Colon (tissue), 2 donors: Measurements from ENCODE around the gene CCDC40.

Source experiments
- FAIRE-seq: peaks from 2 replicates; lab custom pipeline; 2012; peaks lifted over from hg19 to GRCh38; lab: Jason Lieb, UNC
- donor health status: control.
- donor health status: control.

Gene CCDC40

DNA sequence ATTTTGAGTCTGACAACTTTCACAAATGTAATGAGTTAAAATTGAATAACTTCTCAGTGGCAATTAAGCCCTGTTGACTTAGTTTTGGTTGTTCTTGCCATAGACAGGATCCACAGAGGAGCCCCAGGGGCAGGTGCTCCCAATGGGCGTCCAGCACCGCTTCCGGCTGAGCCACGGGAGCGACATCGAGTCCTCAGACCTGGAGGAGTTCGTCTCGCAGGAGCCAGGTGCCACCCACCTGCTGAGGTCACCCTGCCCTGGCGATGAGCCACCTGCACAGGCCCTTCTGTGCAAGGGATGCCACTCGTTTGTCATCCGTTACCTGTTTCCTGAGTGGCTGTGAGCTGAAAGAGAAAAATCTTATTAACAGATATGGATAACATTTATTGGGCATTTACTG lies 10.7 kb downstream of the CCDC40 start:
- FAIRE-seq, result no peak

DNA sequence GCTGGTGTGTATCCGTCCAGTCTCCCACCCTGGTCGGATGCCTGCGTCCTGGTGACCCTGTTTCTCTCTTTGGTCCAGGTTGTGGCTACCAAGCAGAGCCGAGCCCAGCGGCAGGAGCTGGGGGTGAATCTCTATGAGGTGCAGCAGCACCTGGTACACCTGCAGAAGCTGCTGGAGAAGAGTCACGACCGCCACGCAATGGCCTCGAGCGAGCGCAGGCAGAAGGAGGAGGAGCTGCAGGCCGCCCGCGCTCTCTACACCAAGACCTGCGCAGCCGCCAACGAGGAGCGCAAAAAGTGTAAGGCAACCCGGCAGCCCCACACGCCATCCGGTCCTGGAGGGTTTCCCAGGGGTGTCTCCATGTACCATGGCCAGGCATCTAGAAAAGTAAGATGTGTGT lies 13.5 kb downstream of the CCDC40 start:
- no peak for FAIRE-seq

DNA sequence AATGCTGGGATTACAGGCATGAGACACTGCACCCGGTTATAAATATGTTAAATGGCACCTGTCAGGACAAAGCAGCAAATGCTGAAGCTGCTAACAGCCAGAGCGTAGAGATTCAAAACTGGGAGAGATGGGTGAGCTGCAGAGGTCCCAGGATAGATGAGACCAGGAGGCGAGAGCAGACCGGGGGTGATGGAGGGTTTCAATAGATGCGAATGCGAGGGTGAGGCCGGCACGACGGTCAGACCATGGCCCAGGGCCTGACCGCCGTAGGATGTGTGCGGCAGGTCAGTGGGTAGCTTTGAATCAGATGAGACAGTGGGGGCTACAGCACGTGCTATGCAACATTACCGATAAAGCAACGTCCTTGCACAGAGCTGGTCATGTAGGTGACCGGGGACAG lies 14.3 kb downstream of the CCDC40 start:
- FAIRE-seq, result no peak

GRCh38 chr17:80051681-80052080 lies 15.2 kb downstream of the CCDC40 start:
- no peak for FAIRE-seq

DNA sequence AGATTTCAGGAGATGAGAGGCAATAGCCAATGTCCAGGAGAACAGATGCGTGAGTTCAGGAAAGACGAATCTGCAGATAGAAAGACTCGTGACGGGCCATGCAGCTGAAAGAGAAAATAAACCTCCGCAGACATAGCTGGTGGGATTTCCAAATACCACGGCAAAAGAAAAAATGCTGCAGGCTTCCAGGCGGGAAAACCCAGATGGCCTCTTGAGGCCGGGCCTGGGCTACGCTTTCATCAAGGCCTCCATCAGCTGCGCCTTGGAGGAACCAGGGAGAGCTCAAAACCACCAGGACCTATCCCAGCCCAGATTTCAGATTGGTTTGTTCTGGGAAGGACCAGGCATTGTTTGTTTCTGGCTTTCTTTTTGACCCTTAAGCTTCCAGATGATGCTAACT lies 16.7 kb downstream of the CCDC40 start:
- FAIRE-seq, result no peak

GRCh38 chr17:80055597-80055996 lies 19.2 kb downstream of the CCDC40 start:
- no peak for FAIRE-seq

- FAIRE-seq, result no peak
Measured at GRCh38 chr17:80058311-80058955, 22.0 kb downstream of the CCDC40 start.

DNA sequence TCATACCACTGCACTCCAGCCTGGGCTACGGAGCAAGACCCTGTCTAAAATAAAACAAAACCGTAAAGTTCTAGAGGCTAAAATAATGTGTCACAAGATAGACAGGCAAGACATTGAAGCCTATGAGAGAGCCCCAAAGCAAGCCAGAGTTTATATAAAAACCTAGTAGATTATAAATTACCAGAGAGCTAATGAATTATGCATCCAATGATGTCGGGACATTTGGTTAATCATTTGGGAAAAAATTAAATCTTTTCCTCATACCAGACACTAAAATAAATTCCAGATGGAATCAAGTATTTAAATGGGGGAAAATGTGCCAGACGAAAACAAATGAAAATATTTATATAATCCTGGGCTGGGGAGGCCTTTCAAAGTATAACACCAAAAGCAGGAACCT lies 24.2 kb downstream of the CCDC40 start:
- no peak for FAIRE-seq

- no peak for FAIRE-seq
Measured at GRCh38 chr17:80061421-80061820, 25.0 kb downstream of the CCDC40 start.

DNA sequence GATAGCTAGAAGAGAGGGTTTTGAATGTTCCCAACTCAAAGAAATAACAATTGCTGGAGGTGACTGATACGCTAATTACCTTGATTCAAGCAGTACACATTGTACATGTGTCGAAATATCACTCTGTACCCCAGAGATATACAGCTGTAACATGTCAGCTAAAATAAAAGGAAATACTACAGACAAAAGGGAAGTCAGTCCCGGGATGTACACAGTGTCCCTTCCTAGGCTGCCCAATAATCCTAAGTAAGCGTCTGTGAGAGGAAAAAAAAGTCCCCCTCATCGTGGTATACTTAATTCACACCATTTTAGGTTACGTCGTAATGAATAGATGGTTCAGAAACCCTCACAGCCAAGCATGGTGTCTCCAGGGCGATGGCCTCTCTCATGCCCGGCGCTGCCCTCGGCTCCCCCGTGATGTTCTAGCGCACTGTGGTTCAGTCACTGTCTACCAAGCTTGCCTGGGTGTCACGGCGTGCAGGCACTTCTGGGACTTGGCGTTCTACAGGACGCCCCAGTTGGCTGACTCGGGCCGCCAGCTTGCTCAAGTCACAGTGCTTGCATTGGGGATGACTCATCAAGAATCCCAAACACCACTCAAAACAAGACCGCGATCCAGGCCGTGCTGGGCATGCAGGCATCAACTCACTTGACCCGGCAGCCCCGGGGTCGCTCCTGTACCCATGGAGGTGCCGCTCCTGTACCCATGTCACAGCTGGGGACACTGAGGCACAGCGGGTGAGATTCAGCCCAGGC lies 27.6 kb downstream of the CCDC40 start:
- no peak for FAIRE-seq

- FAIRE-seq, result no peak
Measured at GRCh38 chr17:80064696-80065095, 28.3 kb downstream of the CCDC40 start.

GRCh38 chr17:80065478-80066170 lies 29.2 kb downstream of the CCDC40 start:
- FAIRE-seq, result no peak

- no peak for FAIRE-seq
Measured at GRCh38 chr17:80067393-80067986, 31.0 kb downstream of the CCDC40 start.

- no peak for FAIRE-seq
Measured at GRCh38 chr17:80068301-80069222, 32.1 kb downstream of the CCDC40 start.

GRCh38 chr17:80070375-80071115 lies 34.1 kb downstream of the CCDC40 start:
- no peak for FAIRE-seq

- no peak for FAIRE-seq
Measured at GRCh38 chr17:80071116-80071841, 34.8 kb downstream of the CCDC40 start.

DNA sequence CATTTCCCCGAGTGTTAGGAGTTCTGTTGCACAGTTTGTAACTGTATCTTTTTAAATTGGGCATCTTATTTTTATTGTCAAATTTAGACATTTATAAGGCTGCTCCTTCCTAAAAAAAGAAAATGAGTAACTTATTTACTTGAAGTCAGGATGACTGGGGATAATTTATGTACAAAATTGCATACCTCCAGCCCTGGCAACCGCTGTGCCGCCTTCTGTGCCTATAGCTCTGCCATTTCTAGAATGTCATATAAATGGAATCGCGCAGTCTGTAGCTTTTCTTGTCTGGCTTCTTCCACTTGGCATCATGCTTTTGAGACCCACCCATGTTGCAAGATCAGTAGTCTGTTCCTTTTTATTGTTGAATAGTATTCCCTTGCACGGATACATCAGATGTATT lies 36.0 kb downstream of the CCDC40 start:
- FAIRE-seq, result no peak

DNA sequence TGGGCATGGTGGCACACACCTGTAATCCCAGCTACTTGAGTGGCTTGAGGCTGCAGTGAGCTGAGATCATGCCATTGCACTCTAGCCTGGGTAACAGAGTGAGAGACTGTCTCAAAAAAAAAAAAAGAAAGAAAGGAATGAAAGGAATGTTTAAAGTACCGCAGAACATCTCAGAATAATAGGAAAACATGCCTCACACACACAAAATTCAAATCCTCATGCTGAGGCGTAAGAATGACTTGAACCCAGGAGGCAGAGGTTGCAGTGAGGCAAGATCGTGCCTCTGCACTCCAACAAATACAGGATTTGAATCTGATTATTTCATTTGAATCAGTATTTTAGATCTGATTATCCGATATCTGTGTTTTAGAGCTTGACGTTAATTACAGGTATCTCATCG lies 43.6 kb downstream of the CCDC40 start:
- no peak for FAIRE-seq

DNA sequence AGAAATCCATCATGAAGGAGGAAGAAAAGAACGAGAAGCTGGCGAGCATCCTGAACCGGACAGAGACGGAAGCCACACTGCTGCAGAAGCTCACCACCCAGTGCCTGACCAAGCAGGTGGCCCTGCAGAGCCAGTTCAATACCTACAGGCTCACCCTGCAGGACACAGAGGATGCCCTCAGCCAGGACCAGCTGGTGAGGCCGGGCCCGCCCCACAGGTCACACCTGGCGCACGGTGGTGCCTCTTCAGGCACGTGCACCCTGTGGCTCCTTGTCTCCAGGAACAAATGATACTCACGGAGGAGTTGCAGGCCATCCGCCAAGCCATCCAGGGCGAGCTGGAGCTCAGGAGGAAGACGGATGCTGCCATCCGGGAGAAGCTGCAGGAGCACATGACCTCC lies 45.2 kb downstream of the CCDC40 start:
- no peak for FAIRE-seq

DNA sequence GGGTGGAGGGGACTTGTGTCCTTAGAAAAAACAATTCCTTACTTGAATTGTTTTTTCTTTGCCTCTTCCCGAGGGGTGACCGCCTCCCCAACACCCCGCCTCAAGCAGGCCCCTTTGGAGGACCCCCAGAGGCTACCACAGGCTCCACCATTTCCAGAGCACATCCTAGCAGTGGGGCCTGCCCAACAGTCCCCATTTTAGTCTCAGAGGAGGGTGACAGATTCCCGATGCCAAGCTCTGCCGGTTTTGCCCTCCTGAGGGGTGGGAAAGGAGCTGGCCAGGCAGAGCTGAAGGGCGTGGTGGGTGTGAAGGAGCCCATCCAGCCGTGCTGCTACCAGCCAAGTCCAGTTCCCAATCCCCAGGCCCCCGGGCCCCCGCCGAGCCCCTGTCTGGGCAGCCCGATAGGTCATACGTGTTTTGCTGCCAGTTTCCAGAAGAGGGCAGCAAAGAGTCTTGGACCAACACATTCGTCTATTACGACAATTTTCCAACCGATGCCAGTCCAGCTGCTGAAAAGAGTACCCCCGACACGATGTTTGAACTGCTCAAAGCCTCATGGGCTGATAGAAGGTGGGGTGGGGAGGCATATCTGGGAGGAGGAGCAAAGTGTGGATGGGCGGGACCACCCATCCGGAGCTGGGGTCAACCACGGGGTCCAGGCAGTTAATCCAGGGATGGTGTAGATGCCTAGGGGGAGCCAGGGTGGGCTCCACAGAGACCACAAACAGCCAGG lies 46.1 kb downstream of the CCDC40 start:
- no peak for FAIRE-seq
